Osteoblast (primary cell): Measurements from ENCODE around the gene GRM7. TPM values are rescaled to one million over a fixed set of nuclear protein-coding genes. Genes with fewer than 3 reads are reported as not detected.
"Not testable (repeated sequence)": the region's sequence is repeated elsewhere in the genome, so short reads cannot be mapped to it uniquely, and the experiment has no call there.

Experiments used
- DNase-seq: peaks from one replicate; pipeline ENCODE4 v3.0.0; 2011; ENCODE audit warnings: low spot score, mixed read lengths; ENCODE audit not compliant: insufficient read length; ENCODE audit errors: missing footprints
- H2AFZ ChIP-seq: 2 replicates; pipeline ENCODE4 v1.6.0; 2011; ENCODE audit warnings: mild to moderate bottlenecking, low read length
- H3K27ac ChIP-seq: 2 replicates; pipeline ENCODE4 v1.5.1; 2011; ENCODE audit warnings: mild to moderate bottlenecking, low read depth, low read length, moderate library complexity
- H3K27me3 ChIP-seq: 2 replicates; pipeline ENCODE4 v1.6.0; 2012; ENCODE audit warnings: mild to moderate bottlenecking, control low read depth, inconsistent platforms, low read length, moderate library complexity; ENCODE audit not compliant: insufficient read depth
- H3K36me3 ChIP-seq: 2 replicates; pipeline ENCODE4 v1.5.1; 2011; ENCODE audit warnings: mild to moderate bottlenecking, low read length, control low read depth, moderate library complexity; ENCODE audit not compliant: insufficient read depth
- H3K4me1 ChIP-seq: 2 replicates; pipeline ENCODE4 v1.5.1; 2011; ENCODE audit warnings: mild to moderate bottlenecking, low read length, control low read depth, moderate library complexity; ENCODE audit not compliant: insufficient read depth
- H3K4me2 ChIP-seq: 2 replicates; pipeline ENCODE4 v1.6.0; 2011; ENCODE audit warnings: mild to moderate bottlenecking, low read length; ENCODE audit not compliant: insufficient read depth
- H3K4me3 ChIP-seq: fragments of 200-600 bp; sonication (generic); 3 replicates; pipeline ENCODE4 v1.5.1; 2012; ENCODE audit warnings: mild to moderate bottlenecking, low read length, inconsistent platforms; ENCODE audit not compliant: insufficient read depth
- H3K79me2 ChIP-seq: 2 replicates; pipeline ENCODE4 v1.6.0; 2012; ENCODE audit warnings: mild to moderate bottlenecking, low read length, control low read depth, inconsistent platforms; ENCODE audit not compliant: insufficient read depth
- H3K9me3 ChIP-seq: 2 replicates; pipeline ENCODE4 v1.5.1; 2011; ENCODE audit warnings: low read depth, low read length, control low read depth
- H4K20me1 ChIP-seq: 2 replicates; pipeline ENCODE4 v1.6.0; 2012; ENCODE audit warnings: mild to moderate bottlenecking, low read length, control low read depth; ENCODE audit not compliant: insufficient read depth
- CTCF ChIP-seq: IDR thresholded peaks from 2 replicates; pipeline ENCODE4 v1.5.1; 2011; ENCODE audit warnings: mild to moderate bottlenecking, low read depth, low read length, moderate library complexity; ENCODE audit errors: extremely low read depth
- total RNA-seq: library from RNA; depleted of rRNA; stranded (reverse); fragments of >200 nt; gene quantifications from 2 replicates; pipeline ENCODE4 v1.2.3, GENCODE V29; 2012

GRM7 gene
- total RNA-seq, 1 donor = not detected

GRCh38 chr3:6921876-6922275 is 61.0 kb downstream of the GRM7 start:
- no peak overlapping the region for H2AFZ ChIP-seq
- H3K27ac ChIP-seq = no peak overlapping the region
- no peak for DNase-seq
- H3K4me3 ChIP-seq = no peak overlapping the region
- no peaks in the 10 kb centered on the region for H3K27me3 ChIP-seq
- H3K36me3 ChIP-seq = no peaks in the 10 kb centered on the region
- H3K4me1 ChIP-seq = no peaks in the 10 kb centered on the region
- no peak for TF ChIP-seq CTCF
- H4K20me1 ChIP-seq = no peaks in the 10 kb centered on the region
- no peaks in the 10 kb centered on the region for H3K9me3 ChIP-seq
- no peak overlapping the region for H3K4me2 ChIP-seq
- H3K79me2 ChIP-seq = no peaks in the 10 kb centered on the region

- Histone ChIP-seq H3K4me2 (no peak overlapping the region), H2AFZ (no peak overlapping the region), H3K27me3 (no peaks in the 10 kb centered on the region), H3K9me3 (no peaks in the 10 kb centered on the region), H4K20me1 (no peaks in the 10 kb centered on the region), H3K36me3 (no peaks in the 10 kb centered on the region), H3K79me2 (no peaks in the 10 kb centered on the region), H3K27ac (no peak overlapping the region), H3K4me1 (no peaks in the 10 kb centered on the region), H3K4me3 (no peak overlapping the region)
- TF ChIP-seq CTCF = no peak
- DNase-seq = no peak
Observed at GRCh38 chr3:6928064-6928463, 67.1 kb downstream of the GRM7 start.

GRCh38 chr3:6929918-6930317 is 69.0 kb downstream of the GRM7 start:
- no peak for TF ChIP-seq CTCF
- no peak overlapping the region for H3K4me2 ChIP-seq
- no peaks in the 10 kb centered on the region for H3K27me3 ChIP-seq
- no peaks in the 10 kb centered on the region for H3K9me3 ChIP-seq
- DNase-seq = no peak
- no peak overlapping the region for H3K4me3 ChIP-seq
- H3K79me2 ChIP-seq = no peaks in the 10 kb centered on the region
- H2AFZ ChIP-seq = no peak overlapping the region
- no peaks in the 10 kb centered on the region for H4K20me1 ChIP-seq
- no peak overlapping the region for H3K27ac ChIP-seq
- H3K36me3 ChIP-seq = no peaks in the 10 kb centered on the region
- no peaks in the 10 kb centered on the region for H3K4me1 ChIP-seq

- H2AFZ ChIP-seq, H3K36me3 ChIP-seq, DNase-seq, H3K27me3 ChIP-seq, H3K4me2 ChIP-seq, H3K4me3 ChIP-seq, H3K79me2 ChIP-seq, H3K4me1 ChIP-seq, H4K20me1 ChIP-seq, H3K9me3 ChIP-seq, H3K27ac ChIP-seq: not testable (repeated sequence)
Observed at GRCh38 chr3:6935418-6935817, 74.5 kb downstream of the GRM7 start.

GRCh38 chr3:6935970-6936369 is 75.1 kb downstream of the GRM7 start:
- Histone ChIP-seq H3K4me1 (no peaks in the 10 kb centered on the region), H3K4me2 (no peak overlapping the region), H3K79me2 (no peaks in the 10 kb centered on the region), H3K36me3 (no peaks in the 10 kb centered on the region), H4K20me1 (no peaks in the 10 kb centered on the region), H3K4me3 (no peak overlapping the region), H3K27me3 (no peaks in the 10 kb centered on the region), H3K9me3 (peaks cover 2% of the 10 kb centered on the region), H2AFZ (no peak overlapping the region), H3K27ac (no peak overlapping the region)
- TF ChIP-seq CTCF = no peak
- no peak for DNase-seq
